GM12878 (cell line): Measurements from ENCODE around the gene NSMCE1. TPM values are rescaled to one million over a fixed set of nuclear protein-coding genes. Genes with fewer than 3 reads are reported as not detected.

Source experiments
- ATAC-seq: fragments of 200-7000 bp; cut with Tn5 transposase; 3 replicates; pipeline ENCODE4 v1.9.1; 2020; ENCODE audit warnings: mild to moderate bottlenecking, moderate library complexity
- BruUV-seq: library from RNA; stranded (reverse); fragments of 400-500 nt; replicated peaks from 2 replicates; lab custom pipeline; 2021; lab: Mats Ljungman, UMichigan
- CTCF ChIA-PET: fragments of 300-600 bp; sonication (Branson Sonifier 250); formaldehyde crosslinking; extraction: SDS; loops from one replicate; lab custom pipeline; 2021; ENCODE audit warnings: inconsistent platforms; lab: Yijun Ruan, JAX
- POLR2A ChIA-PET: fragments of 350-600 bp; formaldehyde crosslinking; extraction: SDS; loops from one replicate; lab custom pipeline; 2021; ENCODE audit warnings: inconsistent platforms; lab: Charles Lee
- RAD21 ChIA-PET: fragments of 300-600 bp; sonication (Branson Sonifier 250); formaldehyde crosslinking; loops from one replicate; lab custom pipeline; 2023; ENCODE audit warnings: antibody characterized with exemption; ENCODE audit not compliant: unreplicated experiment; lab: Charles Lee
- SMC1A ChIA-PET: fragments of 300-600 bp; sonication (Branson Sonifier 250); formaldehyde crosslinking; loops from one replicate; lab custom pipeline; 2023; ENCODE audit not compliant: unreplicated experiment, uncharacterized antibody; lab: Charles Lee
- DNase-seq: peaks from one replicate; pipeline ENCODE4 v3.0.0-alpha.2; 2011; ENCODE audit warnings: low read depth, low spot score
- FAIRE-seq: peaks from 3 replicates; lab custom pipeline; 2011; peaks lifted over from hg19 to GRCh38; lab: Jason Lieb, UNC
- H2AFZ ChIP-seq: 2 replicates; pipeline ENCODE4 v1.6.0; 2011; ENCODE audit warnings: low read depth, low read length, control low read depth; ENCODE audit not compliant: control insufficient read depth
- H3K27ac ChIP-seq: 2 replicates; pipeline ENCODE4 v1.5.1; 2011; ENCODE audit warnings: control low read depth; ENCODE audit not compliant: control insufficient read depth, insufficient read depth
- H3K27me3 ChIP-seq, 2 experiments: replicated peaks in 1 of 2; 2 replicates each; pipeline versions ENCODE4 v1.6.0 to v1.6.1; 2011; ENCODE audit warnings: low read length in 1 of 2; ENCODE audit not compliant: control insufficient read depth in 2 of 2, insufficient read depth in 2 of 2
- H3K36me3 ChIP-seq, 2 experiments: 2 replicates each; pipeline ENCODE4 v1.5.1; 2011; ENCODE audit warnings: low read length in 1 of 2; ENCODE audit not compliant: control insufficient read depth in 2 of 2, insufficient read depth in 2 of 2
- H3K4me1 ChIP-seq: 2 replicates; pipeline ENCODE4 v1.6.1; 2011; ENCODE audit warnings: mild to moderate bottlenecking, low read length, moderate library complexity, mixed read lengths; ENCODE audit not compliant: control insufficient read depth, insufficient read depth
- H3K4me2 ChIP-seq: 2 replicates; pipeline ENCODE4 v1.6.0; 2011; ENCODE audit warnings: control low read depth; ENCODE audit not compliant: control insufficient read depth, insufficient read depth
- H3K4me3 ChIP-seq: fragments of 200-600 bp; sonication (generic); 2 replicates; pipeline ENCODE4 v1.5.1; 2016
- H3K79me2 ChIP-seq: 2 replicates; pipeline ENCODE4 v1.6.0; 2011; ENCODE audit warnings: low read length; ENCODE audit not compliant: control insufficient read depth, insufficient read depth
- H3K9ac ChIP-seq: 2 replicates; pipeline ENCODE4 v1.8.0; 2011; ENCODE audit warnings: low read length, control low read depth, mixed read lengths; ENCODE audit not compliant: control insufficient read depth, insufficient read depth
- H3K9me3 ChIP-seq: replicated peaks from 3 replicates; pipeline ENCODE4 v1.5.1; 2011; ENCODE audit warnings: mild to moderate bottlenecking, low read length; ENCODE audit not compliant: control insufficient read depth, insufficient read depth
- H4K20me1 ChIP-seq: 2 replicates; pipeline ENCODE4 v1.6.0; 2011; ENCODE audit not compliant: control insufficient read depth, insufficient read depth
- EGR1 ChIP-seq, 2 experiments: IDR thresholded peaks; 1 replicate in 1 of 2; 2 replicates in 1 of 2; pipeline ENCODE4 v1.6.1; 2011 to 2012; ENCODE audit warnings: low read depth in 2 of 2, low read length in 2 of 2, borderline replicate concordance in 1 of 2, mild to moderate bottlenecking in 1 of 2, moderate library complexity in 1 of 2
- ETV6 ChIP-seq, 2 experiments: fragments of 450-650 bp in 1 of 2; IDR thresholded peaks in 1 of 2; conservative IDR thresholded peaks in 1 of 2; 2 replicates each; pipeline ENCODE4 v1.6.1; 2014; ENCODE audit warnings: antibody characterized with exemption in 1 of 2, borderline replicate concordance in 1 of 2, low read depth in 1 of 2, mild to moderate bottlenecking in 1 of 2, moderate library complexity in 1 of 2
- FOXM1 ChIP-seq: IDR thresholded peaks from 2 replicates; pipeline ENCODE4 v1.6.1; 2012; ENCODE audit warnings: low read depth, mild to moderate bottlenecking, inconsistent platforms, low read length, moderate library complexity
- HSF1 ChIP-seq: fragments of 150-350 bp; IDR thresholded peaks from 2 replicates; pipeline ENCODE4 v1.6.1; 2014; ENCODE audit warnings: mild to moderate bottlenecking, low read depth, low read length
- IRF3 ChIP-seq: fragments of 450-650 bp; IDR thresholded peaks from 2 replicates; pipeline ENCODE4 v1.6.1; 2014; ENCODE audit warnings: mild to moderate bottlenecking
- KDM1A ChIP-seq: fragments of 200-600 bp; sonication (generic); IDR thresholded peaks from 2 replicates; pipeline ENCODE4 v1.6.1; 2016; ENCODE audit warnings: borderline replicate concordance
- KLF5 ChIP-seq: fragments of 450-650 bp; IDR thresholded peaks from 2 replicates; pipeline ENCODE4 v1.6.1; 2014; ENCODE audit warnings: mild to moderate bottlenecking; ENCODE audit not compliant: partially characterized antibody
- MTA2 ChIP-seq: fragments of 450-650 bp; IDR thresholded peaks from 2 replicates; pipeline ENCODE4 v1.6.1; 2016; ENCODE audit warnings: low read depth, mild to moderate bottlenecking, moderate library complexity
- SUPT20H ChIP-seq: IDR thresholded peaks from 2 replicates; pipeline ENCODE4 v1.6.1; 2011; ENCODE audit warnings: low read depth, mild to moderate bottlenecking, low read length, moderate library complexity, borderline replicate concordance; ENCODE audit not compliant: control insufficient read depth
- YBX1 ChIP-seq: fragments of 450-650 bp; IDR thresholded peaks from 2 replicates; pipeline ENCODE4 v1.6.1; 2016; ENCODE audit warnings: antibody characterized with exemption
- WGBS: methylation state at CpG from one replicate; pipeline ENCODE4 v1.1.6; 2016; ENCODE audit warnings: low lambda C conversion rate; ENCODE audit not compliant: insufficient replicate concordance, insufficient coverage; ENCODE audit errors: missing lambda C conversion rate; 5-methylcytosine and 5-hydroxymethylcytosine counted together
- in situ Hi-C: fragments of 300-500 bp; cut with MboI; formaldehyde crosslinking; loops from 9 replicates; pipeline ENCODE4 v1.14.3; 2018; ENCODE audit warnings: mixed read lengths
- intact Hi-C: fragments of 100-400 bp; cut with micrococcal nuclease; formaldehyde crosslinking; loops from one replicate; pipeline ENCODE4 v1.14.2; 2022; ENCODE audit not compliant: unreplicated experiment
- polyA plus RNA-seq, 11 experiments: library from polyadenylated mRNA; depleted of rRNA in 4 of 11; unstranded in 6 of 11; stranded (reverse) in 5 of 11; fragments of >200 nt; fragmentation: Nextera tagmentation in 4 of 11; fragmentation: Illumina TruSeq in 1 of 11; extraction: Ambion mirVana in 4 of 11; extraction: Trizol in 1 of 11; gene quantifications; 1 replicate in 1 of 11; 2 replicates in 10 of 11; pipeline versions ENCODE4 v1.2.1 to v1.2.3, GENCODE V29; 2011 to 2016; ENCODE audit warnings: inconsistent platforms in 2 of 11, missing spikeins in 2 of 11, low read depth in 1 of 11
- total RNA-seq, 4 experiments: library from RNA; depleted of rRNA in 3 of 4; stranded (reverse); fragments of >200 nt in 3 of 4; fragmentation: Illumina TruSeq in 1 of 4; extraction: Trizol in 1 of 4; gene quantifications; 2 replicates each; pipeline versions ENCODE4 v1.2.1 to v1.2.3, GENCODE V29; 2013 to 2021
- TF ChIP-seq, protein P1 (sequence below): fragments of 450-650 bp; IDR thresholded peaks from 2 replicates; pipeline ENCODE4 v1.6.1; 2017; ENCODE audit warnings: antibody characterized with exemption, mild to moderate bottlenecking, moderate library complexity

Gene NSMCE1
- total and polyA plus RNA-seq, 10 of the 15 experiments (the other 5 are each of a cell fraction or from before 2014, with no cell fraction given), result 54.0 to 214 (median 71.4) TPM

DNA sequence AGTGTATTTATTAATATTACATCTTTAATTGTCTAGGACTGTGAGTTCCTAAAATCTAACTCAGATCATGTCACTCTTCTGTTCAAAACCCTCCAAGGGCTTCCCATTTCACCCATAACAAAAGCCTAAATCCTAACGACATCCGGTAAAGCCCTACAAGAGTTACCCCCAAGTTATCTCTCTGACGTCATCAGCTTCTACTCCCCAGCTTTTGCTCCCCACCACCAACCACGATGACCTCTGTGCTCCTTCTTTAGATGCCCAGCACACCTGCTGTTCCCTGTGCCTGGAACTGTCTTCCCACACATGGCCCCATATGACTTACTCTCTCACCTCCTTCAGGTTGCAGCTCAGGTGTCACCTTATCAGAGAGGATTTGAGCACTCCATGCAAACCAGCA lies 71.6 kb downstream of the NSMCE1 start:
- Histone ChIP-seq H2AFZ (no peak overlapping the region), H3K4me2 (no peak overlapping the region), H3K9ac (no peak overlapping the region), H4K20me1 (no peaks in the 10 kb centered on the region), H3K27me3 (no peaks in the 10 kb centered on the region), H3K4me3 (no peak overlapping the region), H3K27ac (no peak overlapping the region), H3K36me3 (no peaks in the 10 kb centered on the region), H3K4me1 (peaks cover 13% of the 10 kb centered on the region), H3K9me3 (no peaks in the 10 kb centered on the region; the same call in 2 of the 3 replicates), H3K79me2 (no peaks in the 10 kb centered on the region)
- FAIRE-seq, result no peak
- POLR2A ChIA-PET, result no interaction called here
- in situ Hi-C loops, result no loop called here
- SMC1A ChIA-PET, result interaction anchor here (1.0 to 3.6 kb wide), 3 partner anchors 18 to 202 kb away, joined by 3 to 26 read pairs (median 3); no protein-coding TSS in a partner anchor
- no peak for DNase-seq
- RAD21 ChIA-PET, result interaction anchor here (1.3 to 1.7 kb wide), 2 partner anchors 38 to 40 kb away, joined by 3 to 5 read pairs; no protein-coding TSS in a partner anchor
- no peak for TF ChIP-seq ETV6 (conservative IDR thresholded peaks at IDR 0.05 in 1 of 2, IDR thresholded peaks at IDR 0.05 in 1 of 2; ENCODE audit: borderline replicate concordance in 1 of 2, low read depth in 1 of 2)
- no peak for TF ChIP-seq YBX1
- no peak for TF ChIP-seq IRF3
- no peak for TF ChIP-seq EGR1 (IDR thresholded peaks at IDR 0.05; ENCODE audit: borderline replicate concordance in 1 of 2, low read depth in 2 of 2, low read length in 2 of 2)
- no peak for TF ChIP-seq KDM1A
- TF ChIP-seq MTA2, result no peak
- no peak for TF ChIP-seq FOXM1
- TF ChIP-seq KLF5, result no peak
- TF ChIP-seq, protein P1, sequence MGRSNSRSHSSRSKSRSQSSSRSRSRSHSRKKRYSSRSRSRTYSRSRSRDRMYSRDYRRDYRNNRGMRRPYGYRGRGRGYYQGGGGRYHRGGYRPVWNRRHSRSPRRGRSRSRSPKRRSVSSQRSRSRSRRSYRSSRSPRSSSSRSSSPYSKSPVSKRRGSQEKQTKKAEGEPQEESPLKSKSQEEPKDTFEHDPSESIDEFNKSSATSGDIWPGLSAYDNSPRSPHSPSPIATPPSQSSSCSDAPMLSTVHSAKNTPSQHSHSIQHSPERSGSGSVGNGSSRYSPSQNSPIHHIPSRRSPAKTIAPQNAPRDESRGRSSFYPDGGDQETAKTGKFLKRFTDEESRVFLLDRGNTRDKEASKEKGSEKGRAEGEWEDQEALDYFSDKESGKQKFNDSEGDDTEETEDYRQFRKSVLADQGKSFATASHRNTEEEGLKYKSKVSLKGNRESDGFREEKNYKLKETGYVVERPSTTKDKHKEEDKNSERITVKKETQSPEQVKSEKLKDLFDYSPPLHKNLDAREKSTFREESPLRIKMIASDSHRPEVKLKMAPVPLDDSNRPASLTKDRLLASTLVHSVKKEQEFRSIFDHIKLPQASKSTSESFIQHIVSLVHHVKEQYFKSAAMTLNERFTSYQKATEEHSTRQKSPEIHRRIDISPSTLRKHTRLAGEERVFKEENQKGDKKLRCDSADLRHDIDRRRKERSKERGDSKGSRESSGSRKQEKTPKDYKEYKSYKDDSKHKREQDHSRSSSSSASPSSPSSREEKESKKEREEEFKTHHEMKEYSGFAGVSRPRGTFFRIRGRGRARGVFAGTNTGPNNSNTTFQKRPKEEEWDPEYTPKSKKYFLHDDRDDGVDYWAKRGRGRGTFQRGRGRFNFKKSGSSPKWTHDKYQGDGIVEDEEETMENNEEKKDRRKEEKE, result no peak
- no peak for TF ChIP-seq SUPT20H
- no peak for TF ChIP-seq HSF1
- no peak for ATAC-seq
- CTCF ChIA-PET, result interaction anchor here (0.8 to 7.6 kb wide), 4 partner anchors 9 to 39 kb away, joined by 3 to 52 read pairs (median 5); no protein-coding TSS in a partner anchor
- WGBS, result 75% methylated on average over 4 of the region's 4 CpGs
- intact Hi-C loops, result no loop called here
- no TSS peak for BruUV-seq
